H1 (cell line): Measurements from ENCODE around the gene THG1L. TPM values are rescaled to one million over a fixed set of nuclear protein-coding genes. Genes with fewer than 3 reads are reported as not detected.

ENCODE experiments used
- CTCF ChIA-PET: fragments of 300-600 bp; sonication (Branson Sonifier 250); formaldehyde crosslinking; loops from one replicate; lab custom pipeline; 2021; ENCODE audit not compliant: partially characterized antibody; lab: Charles Lee
- POLR2A ChIA-PET: fragments of 300-600 bp; sonication (Branson Sonifier 250); formaldehyde crosslinking; loops from one replicate; lab custom pipeline; 2021; ENCODE audit warnings: inconsistent platforms; ENCODE audit not compliant: partially characterized antibody; lab: Charles Lee
- DNase-seq, 2 experiments: peaks; one replicate each; pipeline versions ENCODE4 v3.0.0 to v3.0.0-alpha.2; 2010 to 2022; ENCODE audit warnings: low spot score in 2 of 2, low read depth in 1 of 2, mixed read lengths in 1 of 2
- FAIRE-seq: peaks from 2 replicates; lab custom pipeline; 2011; peaks lifted over from hg19 to GRCh38; lab: Jason Lieb, UNC
- H2AFZ ChIP-seq: 2 replicates; pipeline ENCODE4 v1.8.1; 2012; ENCODE audit warnings: low read length, inconsistent platforms
- H2AK5ac ChIP-seq: 2 replicates; pipeline ENCODE4 v1.6.1; 2013; ENCODE audit warnings: low read depth, low read length
- H2BK120ac ChIP-seq: replicated peaks from 2 replicates; pipeline ENCODE3; 2013; ENCODE audit warnings: low read depth, low read length, inconsistent platforms
- H2BK12ac ChIP-seq: 2 replicates; pipeline ENCODE4 v1.6.1; 2013; ENCODE audit warnings: low read depth, low read length
- H2BK15ac ChIP-seq: 2 replicates; pipeline ENCODE4 v1.6.1; 2013; ENCODE audit warnings: low read length
- H2BK20ac ChIP-seq: 2 replicates; pipeline ENCODE4 v1.6.1; 2013; ENCODE audit warnings: low read length
- H2BK5ac ChIP-seq: 2 replicates; pipeline ENCODE4 v1.6.1; 2013; ENCODE audit warnings: low read depth, low read length
- H3K14ac ChIP-seq: 2 replicates; pipeline ENCODE4 v1.6.1; 2013; ENCODE audit warnings: inconsistent platforms; ENCODE audit not compliant: insufficient read length
- H3K18ac ChIP-seq: 2 replicates; pipeline ENCODE4 v1.6.1; 2013; ENCODE audit warnings: low read length; ENCODE audit errors: extremely low read depth
- H3K23ac ChIP-seq: 2 replicates; pipeline ENCODE4 v1.6.1; 2013; ENCODE audit warnings: inconsistent platforms; ENCODE audit not compliant: insufficient read length
- H3K23me2 ChIP-seq: 2 replicates; pipeline ENCODE4 v1.6.1; 2013; ENCODE audit warnings: low read depth, low read length
- H3K27ac ChIP-seq: 2 replicates; pipeline ENCODE4 v1.6.1; 2011; ENCODE audit warnings: low read depth, low read length, inconsistent platforms
- H3K27me3 ChIP-seq, 4 experiments: replicated peaks in 1 of 4; 1 replicate in 1 of 4; 2 replicates in 3 of 4; pipeline versions ENCODE4 v1.6.1 to v1.8.1; 2011 to 2013; ENCODE audit warnings: low read length in 3 of 4, mild to moderate bottlenecking in 3 of 4, inconsistent platforms in 2 of 4, mixed read lengths in 2 of 4, moderate library complexity in 1 of 4; ENCODE audit not compliant: control insufficient read depth in 3 of 4, insufficient read depth in 3 of 4; ENCODE audit errors: extremely low read depth in 1 of 4
- H3K36me3 ChIP-seq, 4 experiments: 2 replicates each; pipeline versions ENCODE4 v1.6.1 to v1.8.1; 2011 to 2013; ENCODE audit warnings: mild to moderate bottlenecking in 4 of 4, low read length in 3 of 4, moderate library complexity in 2 of 4, control low read depth in 1 of 4, inconsistent platforms in 1 of 4; ENCODE audit not compliant: insufficient read depth in 4 of 4, control insufficient read depth in 2 of 4
- H3K4ac ChIP-seq: replicated peaks from 2 replicates; pipeline ENCODE3; 2013; ENCODE audit warnings: low read length, low read depth, mixed read lengths, inconsistent platforms; ENCODE audit not compliant: insufficient read length
- H3K4me1 ChIP-seq, 4 experiments: replicated peaks in 1 of 4; 1 replicate in 1 of 4; 2 replicates in 3 of 4; pipeline versions ENCODE4 v1.6.1 to v1.8.1; 2011 to 2013; ENCODE audit warnings: low read length in 3 of 4, inconsistent platforms in 2 of 4, mixed read lengths in 1 of 4; ENCODE audit not compliant: insufficient read depth in 4 of 4, control insufficient read depth in 3 of 4
- H3K4me2 ChIP-seq, 2 experiments: 2 replicates each; pipeline versions ENCODE4 v1.6.1 to v1.8.1; 2011 to 2013; ENCODE audit warnings: low read depth in 2 of 2, low read length in 2 of 2, control low read depth in 1 of 2, inconsistent platforms in 1 of 2, mild to moderate bottlenecking in 1 of 2; ENCODE audit not compliant: insufficient read depth in 1 of 2
- H3K4me3 ChIP-seq, 4 experiments: fragments of 200-600, 300-600 bp in 1 of 4; sonication (generic), shearing (Covaris generic), sonication (Bioruptor Twin) in 1 of 4; 2 replicates each; pipeline versions ENCODE4 v1.5.1 to v1.8.1; 2011 to 2016; ENCODE audit warnings: low read length in 4 of 4, low read depth in 3 of 4, control low read depth in 2 of 4, inconsistent platforms in 2 of 4, mild to moderate bottlenecking in 2 of 4, mixed read lengths in 1 of 4, moderate library complexity in 1 of 4; ENCODE audit not compliant: insufficient read depth in 2 of 4; ENCODE audit errors: extremely low read depth in 1 of 4
- H3K56ac ChIP-seq: replicated peaks from 2 replicates; pipeline ENCODE3; 2013; ENCODE audit warnings: low read depth, mild to moderate bottlenecking, mixed read lengths, low read length, inconsistent platforms; ENCODE audit not compliant: insufficient read length
- H3K79me1 ChIP-seq: 2 replicates; pipeline ENCODE4 v1.6.1; 2013; ENCODE audit warnings: low read depth, low read length, control low read depth
- H3K79me2 ChIP-seq, 2 experiments: 2 replicates each; pipeline versions ENCODE4 v1.6.1 to v1.8.1; 2012 to 2013; ENCODE audit warnings: low read length in 2 of 2, mild to moderate bottlenecking in 2 of 2, inconsistent platforms in 1 of 2; ENCODE audit not compliant: insufficient read depth in 2 of 2, control insufficient read depth in 1 of 2
- H3K9ac ChIP-seq, 4 experiments: replicated peaks in 1 of 4; 1 replicate in 1 of 4; 2 replicates in 3 of 4; pipeline versions ENCODE4 v1.6.1 to v1.8.1; 2011 to 2013; ENCODE audit warnings: low read depth in 3 of 4, low read length in 3 of 4, control low read depth in 2 of 4, mild to moderate bottlenecking in 2 of 4, moderate library complexity in 2 of 4, inconsistent platforms in 1 of 4; ENCODE audit errors: extremely low read depth in 1 of 4
- H3K9me3 ChIP-seq, 2 experiments: 2 replicates each; pipeline versions ENCODE4 v1.6.1 to v1.8.1; 2012 to 2013; ENCODE audit warnings: mild to moderate bottlenecking in 2 of 2, moderate library complexity in 2 of 2, control low read depth in 1 of 2, inconsistent platforms in 1 of 2, low read depth in 1 of 2, low read length in 1 of 2, mixed read lengths in 1 of 2; ENCODE audit not compliant: insufficient read depth in 2 of 2
- H4K20me1 ChIP-seq, 2 experiments: replicated peaks in 1 of 2; 2 replicates each; pipeline versions ENCODE3 to v1.8.1; 2011 to 2013; ENCODE audit warnings: inconsistent platforms in 2 of 2, low read length in 2 of 2, mild to moderate bottlenecking in 1 of 2; ENCODE audit not compliant: insufficient read depth in 2 of 2, control insufficient read depth in 1 of 2
- H4K5ac ChIP-seq: 2 replicates; pipeline ENCODE4 v1.6.1; 2013; ENCODE audit warnings: low read length, low read depth, mixed read lengths, inconsistent platforms; ENCODE audit not compliant: insufficient read length
- H4K8ac ChIP-seq: 2 replicates; pipeline ENCODE4 v1.8.0; 2013; ENCODE audit warnings: mild to moderate bottlenecking, moderate library complexity, low read length, inconsistent platforms; ENCODE audit not compliant: insufficient read depth; ENCODE audit errors: extremely low read depth
- H4K91ac ChIP-seq: replicated peaks from 2 replicates; pipeline ENCODE3; 2013; ENCODE audit warnings: low read length, mixed read lengths, inconsistent platforms; ENCODE audit not compliant: insufficient read length
- CHD1 ChIP-seq: IDR thresholded peaks from 2 replicates; pipeline ENCODE4 v1.6.1; 2012; ENCODE audit warnings: low read depth, low read length, improper control_type of control experiment
- CTBP2 ChIP-seq: IDR thresholded peaks from 2 replicates; pipeline ENCODE4 v1.7.0; 2011; ENCODE audit warnings: borderline replicate concordance, mild to moderate bottlenecking, moderate library complexity, mixed read lengths, low read length; ENCODE audit not compliant: insufficient read depth, insufficient read length
- CTCF ChIP-seq, 3 experiments: IDR thresholded peaks; 1 replicate in 2 of 3; 2 replicates in 1 of 3; pipeline versions ENCODE4 v1.5.1 to v1.6.1; 2011; ENCODE audit warnings: low read length in 3 of 3, mild to moderate bottlenecking in 3 of 3, inconsistent platforms in 2 of 3, low read depth in 1 of 3, moderate library complexity in 1 of 3; ENCODE audit not compliant: insufficient read depth in 1 of 3; ENCODE audit errors: control extremely low read depth in 1 of 3
- KDM4A ChIP-seq: IDR thresholded peaks from one replicate; pipeline ENCODE4 v1.7.1; 2012; ENCODE audit warnings: low read depth, mild to moderate bottlenecking, moderate library complexity, low read length, inconsistent platforms; ENCODE audit not compliant: severe bottlenecking
- RAD21 ChIP-seq, 2 experiments: IDR thresholded peaks in 1 of 2; conservative IDR thresholded peaks in 1 of 2; 2 replicates each; pipeline ENCODE4 v1.6.1; 2011; ENCODE audit warnings: low read depth in 2 of 2, low read length in 2 of 2, improper control_type of control experiment in 1 of 2, inconsistent platforms in 1 of 2, mild to moderate bottlenecking in 1 of 2, moderate library complexity in 1 of 2
- SIRT6 ChIP-seq: IDR thresholded peaks from one replicate; pipeline ENCODE4 v1.7.1; 2012; ENCODE audit warnings: low read length, inconsistent platforms
- SUZ12 ChIP-seq: fragments of 200-600 bp; sonication (generic); IDR thresholded peaks from 2 replicates; pipeline ENCODE4 v1.6.1; 2012; ENCODE audit warnings: mild to moderate bottlenecking, inconsistent platforms, low read length, moderate library complexity, mixed read lengths
- YY1 ChIP-seq: IDR thresholded peaks from 2 replicates; pipeline ENCODE4 v1.6.1; 2011; ENCODE audit warnings: low read depth, mild to moderate bottlenecking, low read length
- ZNF274 ChIP-seq: IDR thresholded peaks from 2 replicates; pipeline ENCODE4 v1.7.0; 2012; ENCODE audit warnings: low read length, borderline replicate concordance; ENCODE audit errors: extremely low read depth
- WGBS, 2 experiments: shearing (Covaris generic) in 1 of 2; methylation state at CpG; one replicate each; pipeline versions ENCODE4 v1.1.6 to v1.1.7; 2013 to 2015; ENCODE audit warnings: low lambda C conversion rate in 2 of 2, mixed read lengths in 2 of 2, inconsistent platforms in 1 of 2, low coverage in 1 of 2, missing lambda C conversion rate in 1 of 2; ENCODE audit not compliant: insufficient replicate concordance in 2 of 2, insufficient coverage in 1 of 2, insufficient read length in 1 of 2; ENCODE audit errors: extremely low coverage in 1 of 2, missing lambda C conversion rate in 1 of 2; 5-methylcytosine and 5-hydroxymethylcytosine counted together
- polyA plus RNA-seq, 7 experiments: library from polyadenylated mRNA; depleted of rRNA in 3 of 7; stranded (reverse) in 5 of 7; unstranded in 2 of 7; fragments of >200 nt in 5 of 7; fragments of 200-250 nt in 2 of 7; gene quantifications; 1 replicate in 5 of 7; 2 replicates in 1 of 7; 4 replicates in 1 of 7; pipeline versions ENCODE4 v1.2.1 to v1.2.3, GENCODE V29; 2011 to 2013; ENCODE audit warnings: missing spikeins in 2 of 7, mixed read lengths in 2 of 7
- total RNA-seq: library from RNA; stranded (reverse); fragmentation: NEBNext Ultra II Directional; extraction: Animal tissue kit (Norgen Biotek cat#: 25700); gene quantifications from 2 replicates; pipeline ENCODE4 v1.2.1, GENCODE V29; 2021

Gene THG1L
- total and polyA plus RNA-seq, 2 of the 8 experiments (the other 6 are each of a cell fraction or from before 2014, with no cell fraction given), result 8.1 to 12.4 TPM

DNA sequence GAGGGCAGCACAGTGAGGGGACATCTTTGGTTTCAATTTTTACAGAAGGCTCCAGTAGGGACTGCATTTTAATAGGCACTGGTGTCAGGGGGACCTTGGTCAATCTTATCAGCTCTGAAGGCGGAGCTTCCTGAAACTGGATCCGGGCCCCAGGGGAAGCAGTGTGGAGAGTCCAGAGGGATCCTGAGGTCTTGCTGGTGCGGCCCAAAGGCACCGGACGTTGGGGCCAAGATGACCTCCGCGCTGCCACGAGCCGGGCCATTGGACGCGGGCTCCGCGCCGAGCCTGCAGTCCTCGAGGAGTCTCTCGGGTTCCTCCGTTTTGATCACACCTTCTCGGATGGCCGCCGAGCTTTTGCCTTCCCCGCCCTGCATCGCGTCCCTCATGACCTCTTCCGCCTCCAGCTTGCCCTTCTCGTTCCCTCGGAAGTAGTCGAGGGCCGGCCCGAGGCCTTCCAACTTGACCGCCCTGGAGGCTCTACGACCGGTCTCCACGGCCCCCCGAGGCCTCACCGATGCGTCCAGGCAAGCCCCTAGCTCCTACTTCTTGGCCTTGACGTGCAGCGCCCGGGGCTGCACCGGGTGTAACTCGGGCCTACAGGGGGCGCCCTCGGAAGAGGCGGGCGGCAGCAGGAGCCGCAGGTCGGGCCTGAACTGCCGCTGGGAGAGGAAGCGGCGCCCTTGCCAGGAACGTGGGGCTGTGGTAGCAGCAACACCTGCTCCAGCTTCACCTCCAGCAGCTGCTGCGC is 41.1 kb upstream of the THG1L start:
- Histone ChIP-seq H3K4ac (no peak overlapping the region), H3K9me3 (peaks cover 0 to 19% of the 10 kb centered on the region in 2 experiments; a peak in 1 of 4 replicates), H3K18ac (no peak overlapping the region), H4K20me1 (no peaks in the 10 kb centered on the region), H2AK5ac (no peak overlapping the region), H2AFZ (no peak overlapping the region; the same call in 1 of the 2 replicates), H3K56ac (no peak overlapping the region), H4K5ac (no peak overlapping the region), H3K27me3 (no peaks in the 10 kb centered on the region), H2BK12ac (no peak overlapping the region), H3K14ac (no peak overlapping the region), H3K79me1 (no peaks in the 10 kb centered on the region), H2BK5ac (no peak overlapping the region), H2BK15ac (no peak overlapping the region), H3K9ac (no peak overlapping the region), H3K23ac (no peak overlapping the region), H3K4me3 (no peak overlapping the region), H4K91ac (no peak overlapping the region), H2BK20ac (no peak overlapping the region), H3K79me2 (no peaks in the 10 kb centered on the region), H2BK120ac (no peak overlapping the region), H3K4me2 (no peak overlapping the region), H3K27ac (no peak overlapping the region), H3K4me1 (no peaks in the 10 kb centered on the region), H3K23me2 (no peaks in the 10 kb centered on the region), H4K8ac (peak overlapping the region; percentile 68; the same call in 1 of the 2 replicates), H3K36me3 (no peaks in the 10 kb centered on the region)
- peak in 1 of 2 experiments; percentile 60 for DNase-seq
- CTCF ChIA-PET, result interaction anchor here (0.7 to 3.4 kb wide), 10 partner anchors 9 to 246 kb away, joined by 3 to 15 read pairs (median 4); no protein-coding TSS in a partner anchor
- 95% methylated on average over 45 of the region's 52 CpGs; no CpG with 5 or more reads in 1 of the 2 experiments for WGBS, 2 experiments
- no peak for FAIRE-seq
- POLR2A ChIA-PET, result no interaction called here
- TF ChIP-seq YY1 (no peak), ZNF274 (no peak), SIRT6 (no peak), SUZ12 (no peak), CTBP2 (no peak), CTCF (IDR thresholded peaks at IDR 0.05; ENCODE audit: control extremely low read depth in 1 of 3, insufficient read depth in 1 of 3, low read depth in 1 of 3, low read length in 3 of 3) (peak; percentile 23 to 36 (median 24); a peak in 3 of 4 replicates), RAD21 (IDR thresholded peaks at IDR 0.05 in 1 of 2, conservative IDR thresholded peaks at IDR 0.05 in 1 of 2; ENCODE audit: low read depth in 2 of 2, low read length in 2 of 2) (peak in 1 of 2 experiments; percentile 4; a peak in 1 of 4 replicates), CHD1 (no peak), KDM4A (no peak)
